ENCODE data around the gene TMEM238.

DNA sequence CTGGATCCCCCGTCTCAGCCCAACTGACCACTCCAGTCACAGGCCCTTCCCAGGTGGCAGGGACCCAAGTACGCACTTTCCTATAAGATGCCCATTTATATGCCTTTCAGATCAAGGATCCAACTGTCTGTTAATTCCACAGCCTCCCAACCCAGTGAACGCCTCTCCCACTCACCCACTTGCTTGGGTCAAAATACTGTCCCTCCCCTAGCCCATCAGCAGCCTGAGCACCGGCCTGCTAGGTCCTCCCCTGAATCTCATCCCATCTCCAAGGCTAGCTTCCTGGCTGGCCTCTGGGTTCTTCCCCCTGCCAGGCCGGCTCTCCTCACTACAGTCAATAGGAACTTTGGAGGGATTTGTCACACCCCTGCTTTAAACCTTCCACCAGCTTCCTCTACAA is 21.5 kb upstream of the TMEM238 start:
- TF ChIP-seq CTCF (IDR thresholded peaks at IDR 0.05): no peak
- TF ChIP-seq POLR2A (IDR thresholded peaks at IDR 0.05): no peak
- TF ChIP-seq EP300 (IDR thresholded peaks at IDR 0.05): no peak
